ENCODE results near the gene GPR32.

GPR32 gene

DNA sequence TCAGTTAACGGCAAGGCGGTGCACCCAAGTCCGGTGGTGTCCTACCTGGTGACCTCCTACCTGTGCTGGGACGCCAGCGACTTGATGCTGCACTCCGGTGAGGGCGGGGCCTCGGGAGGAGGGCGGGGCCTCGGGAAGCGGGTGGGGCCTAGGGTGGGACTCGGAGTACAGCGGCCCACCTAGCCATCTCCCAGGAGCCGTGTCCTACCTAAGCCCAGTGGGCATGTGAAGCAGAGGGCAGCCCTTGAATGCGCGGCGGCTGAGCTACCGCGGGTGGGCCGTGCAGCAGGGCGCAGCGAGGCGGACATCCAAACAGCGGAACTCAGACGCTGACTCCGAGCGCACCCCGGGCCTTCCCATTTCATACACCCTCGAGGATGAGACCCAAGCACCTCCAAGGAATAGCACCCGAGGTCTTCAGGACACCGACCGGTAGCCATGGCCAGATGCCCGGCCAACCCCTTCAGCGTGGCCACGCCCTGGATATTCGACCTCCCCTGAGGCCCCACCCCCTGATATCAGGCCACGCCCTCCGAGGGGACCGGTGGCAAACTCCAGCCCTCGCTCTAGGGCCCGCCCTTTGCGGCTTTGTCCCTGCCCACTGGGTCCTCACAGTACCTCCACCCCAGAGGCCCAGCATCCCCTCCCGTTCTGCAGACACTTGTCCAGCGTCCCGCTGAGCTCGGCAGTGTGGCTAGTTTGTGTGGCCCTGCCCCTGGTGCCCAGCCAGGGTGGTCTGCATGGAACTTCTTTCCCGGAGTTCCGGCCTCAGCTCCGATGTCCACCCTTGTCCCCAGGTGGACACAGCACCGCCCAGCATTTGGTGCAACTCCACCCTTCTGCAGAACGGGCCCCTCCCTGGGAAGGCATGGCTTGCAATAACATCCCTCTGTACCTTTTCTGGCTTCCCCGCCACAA is 47.9 kb downstream of the GPR32 start:
- in situ Hi-C loops (cut with HindIII; ENCODE audit: low sequenced_read_pairs), result no loop called here
- no peak for TF ChIP-seq CTCF (IDR thresholded peaks at IDR 0.05; ENCODE audit: low read depth, low read length, missing control alignments)
- no peak for DNase-seq (ENCODE audit: low read depth)
- H3K4me3 ChIP-seq (ENCODE audit: low read depth, low read length), result peak overlapping the region; percentile 24

DNA sequence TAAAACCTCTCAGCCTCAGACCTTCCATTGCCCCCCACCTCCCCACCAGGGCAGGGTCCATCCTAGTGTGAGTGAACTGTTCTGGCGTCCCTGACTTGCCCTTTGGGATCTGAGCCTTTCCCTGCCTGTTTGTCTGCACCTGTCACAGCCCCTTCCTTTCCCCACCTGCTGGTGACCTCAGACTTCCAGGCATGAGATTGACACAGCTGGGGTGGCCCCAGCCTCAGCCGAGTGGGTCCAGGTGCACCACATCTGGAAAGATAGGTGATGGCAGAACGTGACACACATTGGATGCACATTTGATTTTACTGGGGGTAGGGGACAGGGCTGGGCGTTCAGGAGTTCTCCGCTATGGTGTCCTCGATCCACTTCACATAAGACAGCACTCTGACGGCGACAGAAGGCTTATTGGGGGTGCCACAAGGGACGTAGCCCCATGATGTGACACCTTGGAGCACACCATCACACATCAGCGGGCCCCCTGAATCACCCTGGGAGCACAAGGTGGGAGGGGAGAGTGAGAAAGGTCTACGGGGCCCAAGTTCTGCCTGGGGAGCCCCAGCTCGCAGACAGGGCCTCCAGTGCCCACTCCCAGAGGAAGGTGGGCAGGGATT is 48.7 kb downstream of the GPR32 start:
- no peak for TF ChIP-seq CTCF (IDR thresholded peaks at IDR 0.05; ENCODE audit: low read depth, low read length, missing control alignments)
- in situ Hi-C loops (cut with HindIII; ENCODE audit: low sequenced_read_pairs), result no loop called here
- DNase-seq (ENCODE audit: low read depth), result no peak
- H3K4me3 ChIP-seq (ENCODE audit: low read depth, low read length), result no peak overlapping the region

DNA sequence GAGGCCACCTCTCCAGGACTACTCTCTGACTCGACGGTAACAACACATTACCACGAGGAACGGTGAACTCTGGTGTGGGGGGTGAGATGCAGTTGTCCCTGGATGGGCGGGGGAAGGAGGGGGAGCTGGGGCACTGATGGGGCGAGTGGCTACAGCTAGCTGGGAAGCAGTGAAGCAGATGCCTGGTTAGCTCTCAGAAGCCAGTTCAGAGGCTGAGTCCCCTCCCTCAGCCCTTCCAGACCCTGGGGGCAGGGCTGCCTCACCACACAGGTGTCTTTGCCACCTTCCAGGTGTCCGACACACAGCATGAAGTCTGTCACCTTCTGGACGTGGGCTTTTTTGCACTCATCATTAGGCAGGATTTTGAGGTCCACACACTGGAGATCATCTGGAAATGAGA is 49.4 kb downstream of the GPR32 start:
- no peak for DNase-seq (ENCODE audit: low read depth)
- H3K4me3 ChIP-seq (ENCODE audit: low read depth, low read length), result no peak overlapping the region
- in situ Hi-C loops (cut with HindIII; ENCODE audit: low sequenced_read_pairs), result no loop called here
- no peak for TF ChIP-seq CTCF (IDR thresholded peaks at IDR 0.05; ENCODE audit: low read depth, low read length, missing control alignments)

DNA sequence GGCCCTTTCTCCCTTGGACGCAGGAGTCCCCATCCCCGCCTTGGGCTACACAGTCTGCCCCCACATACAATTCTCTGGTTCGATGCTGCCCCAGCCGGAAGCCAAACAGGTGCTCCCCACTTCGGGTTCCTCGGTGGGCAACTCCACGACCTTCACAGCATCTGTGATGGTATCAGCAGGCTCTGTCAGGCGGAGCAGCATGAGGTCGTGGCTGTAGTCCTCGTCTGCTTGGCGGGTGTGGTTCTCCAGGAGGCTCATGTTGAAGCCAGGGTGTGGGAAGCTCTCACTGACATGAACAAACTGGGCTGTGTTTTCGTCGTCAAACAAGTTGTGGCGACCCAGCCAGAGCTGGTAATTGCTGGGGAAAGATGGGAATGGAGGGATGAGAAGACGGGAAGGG is 49.8 kb downstream of the GPR32 start:
- TF ChIP-seq CTCF (IDR thresholded peaks at IDR 0.05; ENCODE audit: low read depth, low read length, missing control alignments), result no peak
- in situ Hi-C loops (cut with HindIII; ENCODE audit: low sequenced_read_pairs), result no loop called here
- DNase-seq (ENCODE audit: low read depth), result no peak

DNA sequence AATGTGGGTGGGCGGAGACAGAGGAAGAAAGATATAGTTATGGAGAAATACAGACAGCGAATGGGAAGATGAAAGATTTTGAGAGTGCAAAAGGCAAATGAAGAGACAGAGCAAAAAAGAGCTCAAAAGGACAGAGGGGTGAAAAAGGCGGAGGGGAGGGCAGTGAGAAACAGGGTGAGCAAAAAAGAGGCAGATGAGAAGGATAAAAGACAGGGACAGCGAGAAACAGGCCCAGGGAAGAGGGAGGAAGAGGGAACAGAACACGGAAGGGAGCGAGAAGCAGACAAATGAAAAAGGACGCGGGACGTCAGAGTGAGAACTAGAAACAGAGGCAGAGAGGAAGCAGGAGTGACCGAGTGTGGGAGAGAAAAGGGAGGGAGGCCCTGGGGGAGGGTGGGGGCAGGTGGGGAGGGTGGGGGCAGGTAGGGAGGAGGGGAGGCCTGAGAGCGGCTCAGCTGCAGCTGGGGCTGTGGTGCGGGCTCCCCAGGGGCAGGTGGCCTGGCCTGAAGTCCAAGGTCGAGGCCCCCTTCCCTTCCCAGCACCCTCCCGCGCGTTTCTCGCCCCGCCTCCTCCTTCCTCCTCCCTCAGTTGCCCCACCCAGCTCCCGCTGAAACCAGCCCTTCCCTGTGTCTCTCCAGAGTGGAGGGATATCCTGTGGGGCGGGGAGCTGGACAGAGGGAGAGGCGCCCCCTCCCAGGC is 50.4 kb downstream of the GPR32 start:
- no peak overlapping the region for H3K4me3 ChIP-seq (ENCODE audit: low read depth, low read length)
- in situ Hi-C loops (cut with HindIII; ENCODE audit: low sequenced_read_pairs), result no loop called here
- DNase-seq (ENCODE audit: low read depth), result no peak
- no peak for TF ChIP-seq CTCF (IDR thresholded peaks at IDR 0.05; ENCODE audit: low read depth, low read length, missing control alignments)

More for the DNA sequence above, 49.8 kb downstream of the GPR32 start:
- no peak overlapping the region for H3K4me3 ChIP-seq (ENCODE audit: low read depth, low read length)

DNA sequence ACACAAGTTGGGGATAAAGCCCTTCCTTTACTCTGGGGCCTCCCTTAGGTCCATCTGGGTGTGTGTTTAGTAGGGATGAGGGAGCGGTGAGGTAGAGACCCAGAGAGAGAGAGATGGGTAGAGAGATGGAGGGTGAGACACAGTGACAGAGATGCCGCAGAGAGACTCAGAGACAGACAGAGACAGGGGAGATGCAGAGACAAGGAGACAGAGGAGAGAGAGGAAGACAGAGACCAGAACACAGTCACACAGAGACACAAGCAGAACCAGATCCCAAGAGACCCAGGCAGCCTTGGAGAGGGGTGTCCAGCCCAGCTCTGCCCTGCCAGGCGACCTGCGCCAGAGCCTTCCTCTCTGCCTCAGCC is 51.0 kb downstream of the GPR32 start:
- no peak overlapping the region for H3K4me3 ChIP-seq (ENCODE audit: low read depth, low read length)
- no peak for TF ChIP-seq CTCF (IDR thresholded peaks at IDR 0.05; ENCODE audit: low read depth, low read length, missing control alignments)
- in situ Hi-C loops (cut with HindIII; ENCODE audit: low sequenced_read_pairs), result no loop called here
- DNase-seq (ENCODE audit: low read depth), result no peak
